Neural cell (in vitro differentiated cells): ENCODE measurements around the gene SPDL1. TPM values are rescaled to one million over a fixed set of nuclear protein-coding genes. Genes with fewer than 3 reads are reported as not detected.

ENCODE experiments used
- H2AFZ ChIP-seq: fragments of 200-600, 300-800 bp; sonication (generic), shearing (Covaris generic); 2 replicates; pipeline ENCODE4 v1.6.0; 2014; ENCODE audit warnings: low read depth, mild to moderate bottlenecking, antibody characterized with exemption, low read length, moderate library complexity
- H3F3A ChIP-seq: fragments of 200-600 bp; shearing (Covaris generic); 2 replicates; pipeline ENCODE4 v1.6.1; 2016; ENCODE audit warnings: mild to moderate bottlenecking, moderate library complexity, mixed read lengths, antibody characterized with exemption, low read length; ENCODE audit not compliant: insufficient read depth, poor library complexity, severe bottlenecking
- H3K27ac ChIP-seq: fragments of 200-600, 300-800 bp; sonication (generic), shearing (Covaris generic); 2 replicates; pipeline ENCODE4 v1.5.1; 2014; ENCODE audit warnings: mild to moderate bottlenecking, low read length, moderate library complexity
- H3K27me3 ChIP-seq: fragments of 300-800, 200-600 bp; sonication (generic), shearing (Covaris generic); 2 replicates; pipeline ENCODE4 v1.6.0; 2014; ENCODE audit warnings: mild to moderate bottlenecking, low read depth, low read length, moderate library complexity; ENCODE audit not compliant: insufficient read depth
- H3K36me3 ChIP-seq: fragments of 300-800, 200-600 bp; sonication (generic), shearing (Covaris generic); 2 replicates; pipeline ENCODE4 v1.5.1; 2014; ENCODE audit warnings: mild to moderate bottlenecking, antibody characterized with exemption, low read length, moderate library complexity; ENCODE audit not compliant: insufficient read depth
- H3K4me2 ChIP-seq: fragments of 300-800, 200-600 bp; sonication (generic), shearing (Covaris generic); 2 replicates; pipeline ENCODE4 v1.6.0; 2014; ENCODE audit warnings: mild to moderate bottlenecking, low read length
- H3K4me3 ChIP-seq: fragments of 300-800, 200-600 bp; sonication (generic), shearing (Covaris generic); 2 replicates; pipeline ENCODE4 v1.5.1; 2014; ENCODE audit warnings: mild to moderate bottlenecking, low read length, moderate library complexity
- H3K79me2 ChIP-seq: fragments of 200-600 bp; shearing (Covaris generic); replicated peaks from 2 replicates; pipeline ENCODE4 v1.6.0; 2014; ENCODE audit warnings: mild to moderate bottlenecking, low read length, moderate library complexity; ENCODE audit not compliant: insufficient read depth
- H3K9ac ChIP-seq: fragments of 300-800, 200-600 bp; sonication (generic), shearing (Covaris generic); 2 replicates; pipeline ENCODE4 v1.6.1; 2016; ENCODE audit warnings: mild to moderate bottlenecking, low read length, mixed read lengths
- H3K9me2 ChIP-seq: fragments of 200-600 bp; shearing (Covaris generic); 2 replicates; pipeline ENCODE4 v1.6.1; 2016; ENCODE audit warnings: mild to moderate bottlenecking, low read length, mixed read lengths; ENCODE audit not compliant: insufficient read depth
- H3K9me3 ChIP-seq: fragments of 200-600, 300-800 bp; sonication (generic), shearing (Covaris generic); 2 replicates; pipeline ENCODE4 v1.6.1; 2016; ENCODE audit warnings: mild to moderate bottlenecking, mixed run types, low read length, moderate library complexity, mixed read lengths
- H4K20me1 ChIP-seq: fragments of 200-600 bp; shearing (Covaris generic); 2 replicates; pipeline ENCODE4 v1.6.1; 2016; ENCODE audit warnings: mild to moderate bottlenecking, mixed run types; ENCODE audit not compliant: insufficient read depth
- CTCF ChIP-seq: fragments of 450-650 bp; IDR thresholded peaks from 2 replicates; pipeline ENCODE4 v1.5.1; 2014; ENCODE audit warnings: antibody characterized with exemption, mild to moderate bottlenecking, moderate library complexity; ENCODE audit not compliant: poor library complexity, severe bottlenecking
- EP300 ChIP-seq: fragments of 450-650 bp; conservative IDR thresholded peaks from 2 replicates; pipeline ENCODE4 v1.6.1; 2014; ENCODE audit warnings: antibody characterized with exemption, mild to moderate bottlenecking, moderate library complexity; ENCODE audit not compliant: poor library complexity, severe bottlenecking
- EZH2 ChIP-seq: fragments of 200-600, 300-800 bp; shearing (Covaris generic), sonication (generic); IDR thresholded peaks from 2 replicates; pipeline ENCODE4 v1.6.1; 2014; ENCODE audit warnings: antibody characterized with exemption, low read length, borderline replicate concordance, mild to moderate bottlenecking; ENCODE audit not compliant: insufficient read depth, poor library complexity, severe bottlenecking
- MXI1 ChIP-seq: fragments of 450-650 bp; conservative IDR thresholded peaks from 2 replicates; pipeline ENCODE4 v1.6.1; 2014; ENCODE audit warnings: antibody characterized with exemption, mild to moderate bottlenecking; ENCODE audit not compliant: poor library complexity, severe bottlenecking
- POLR2AphosphoS5 ChIP-seq: IDR thresholded peaks from 2 replicates; pipeline ENCODE4 v1.6.1; 2012
- RAD21 ChIP-seq: fragments of 450-650 bp; conservative IDR thresholded peaks from 2 replicates; pipeline ENCODE4 v1.6.1; 2014; ENCODE audit warnings: antibody characterized with exemption, mild to moderate bottlenecking, moderate library complexity
- REST ChIP-seq: IDR thresholded peaks from 2 replicates; pipeline ENCODE4 v1.6.1; 2012; ENCODE audit warnings: borderline replicate concordance
- SMC3 ChIP-seq: fragments of 450-650 bp; conservative IDR thresholded peaks from 2 replicates; pipeline ENCODE4 v1.6.1; 2014; ENCODE audit warnings: antibody characterized with exemption, mild to moderate bottlenecking, moderate library complexity; ENCODE audit not compliant: poor library complexity
- TAF1 ChIP-seq: IDR thresholded peaks from 2 replicates; pipeline ENCODE4 v1.6.1; 2012; ENCODE audit warnings: low read depth
- polyA plus RNA-seq: library from polyadenylated mRNA; depleted of rRNA; stranded (reverse); fragments of >200 nt; gene quantifications from 2 replicates; pipeline ENCODE4 v1.2.3, GENCODE V29; 2014

SPDL1 gene
- polyA plus RNA-seq, 1 donor from 2014 or later, result 26.6 TPM

GRCh38 chr5:169574134-169574646, 9.4 kb upstream of the SPDL1 start:
- Histone ChIP-seq H4K20me1 (no peaks in the 10 kb centered on the region), H3K27ac (no peak overlapping the region), H3K4me2 (no peak overlapping the region), H3K4me3 (no peak overlapping the region), H3K9ac (no peak overlapping the region), H3K36me3 (no peaks in the 10 kb centered on the region), H3F3A (no peaks in the 10 kb centered on the region), H3K79me2 (no peaks in the 10 kb centered on the region), H3K9me2 (no peaks in the 10 kb centered on the region), H2AFZ (no peak overlapping the region), H3K27me3 (no peaks in the 10 kb centered on the region), H3K9me3 (no peaks in the 10 kb centered on the region)
- TF ChIP-seq CTCF, result no peak
- TF ChIP-seq POLR2AphosphoS5, result no peak
- no peak for TF ChIP-seq EP300
- no peak for TF ChIP-seq REST

- H3K36me3 ChIP-seq, result no peaks in the 10 kb centered on the region
- no peaks in the 10 kb centered on the region for H3K9me3 ChIP-seq
- H3F3A ChIP-seq, result no peaks in the 10 kb centered on the region
- TF ChIP-seq TAF1 (no peak), RAD21 (no peak), REST (no peak), MXI1 (no peak), SMC3 (no peak), EZH2 (no peak)
- H3K79me2 ChIP-seq, result no peaks in the 10 kb centered on the region
- no peak overlapping the region for H3K4me3 ChIP-seq
- no peaks in the 10 kb centered on the region for H3K27me3 ChIP-seq
- no peak overlapping the region for H2AFZ ChIP-seq
- no peak overlapping the region for H3K9ac ChIP-seq
- no peak overlapping the region for H3K27ac ChIP-seq
- H3K9me2 ChIP-seq, result no peaks in the 10 kb centered on the region
- no peak overlapping the region for H3K4me2 ChIP-seq
- no peaks in the 10 kb centered on the region for H4K20me1 ChIP-seq
Measured at GRCh38 chr5:169576181-169576598, 7.4 kb upstream of the SPDL1 start.
